Measurements from ENCODE around the gene SHANK3.

Gene SHANK3

DNA sequence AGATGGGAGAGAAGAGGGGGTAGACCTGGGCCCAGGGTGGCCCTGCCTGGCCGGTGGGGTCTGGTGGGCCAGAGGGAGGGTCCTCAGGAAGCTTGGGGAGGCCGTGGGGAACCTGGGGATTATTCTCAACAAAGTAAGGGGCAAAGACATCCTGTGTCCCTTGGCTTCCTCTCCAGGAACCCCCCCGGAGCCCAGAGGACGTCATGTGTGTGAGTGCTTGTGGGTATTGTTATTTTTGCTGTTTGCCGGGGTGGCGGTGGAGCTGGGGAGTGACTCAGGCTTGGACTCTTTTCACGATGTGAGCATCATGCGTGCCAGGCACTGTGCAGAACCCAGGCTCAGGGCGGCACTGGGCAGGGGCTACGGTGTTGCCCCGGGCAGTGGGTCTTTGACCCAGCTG, 982 bp upstream of the SHANK3 start:
- DNase-seq (ENCODE audit: low read depth): no peak
- H3K4me3 ChIP-seq (ENCODE audit: low read depth, low read length): no peak overlapping the region
- TF ChIP-seq, protein P1, sequence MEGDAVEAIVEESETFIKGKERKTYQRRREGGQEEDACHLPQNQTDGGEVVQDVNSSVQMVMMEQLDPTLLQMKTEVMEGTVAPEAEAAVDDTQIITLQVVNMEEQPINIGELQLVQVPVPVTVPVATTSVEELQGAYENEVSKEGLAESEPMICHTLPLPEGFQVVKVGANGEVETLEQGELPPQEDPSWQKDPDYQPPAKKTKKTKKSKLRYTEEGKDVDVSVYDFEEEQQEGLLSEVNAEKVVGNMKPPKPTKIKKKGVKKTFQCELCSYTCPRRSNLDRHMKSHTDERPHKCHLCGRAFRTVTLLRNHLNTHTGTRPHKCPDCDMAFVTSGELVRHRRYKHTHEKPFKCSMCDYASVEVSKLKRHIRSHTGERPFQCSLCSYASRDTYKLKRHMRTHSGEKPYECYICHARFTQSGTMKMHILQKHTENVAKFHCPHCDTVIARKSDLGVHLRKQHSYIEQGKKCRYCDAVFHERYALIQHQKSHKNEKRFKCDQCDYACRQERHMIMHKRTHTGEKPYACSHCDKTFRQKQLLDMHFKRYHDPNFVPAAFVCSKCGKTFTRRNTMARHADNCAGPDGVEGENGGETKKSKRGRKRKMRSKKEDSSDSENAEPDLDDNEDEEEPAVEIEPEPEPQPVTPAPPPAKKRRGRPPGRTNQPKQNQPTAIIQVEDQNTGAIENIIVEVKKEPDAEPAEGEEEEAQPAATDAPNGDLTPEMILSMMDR (IDR thresholded peaks at IDR 0.05; ENCODE audit: control insufficient read depth, extremely low read depth, insufficient read depth): no peak

GRCh38 chr22:50672041-50672440, 582 bp upstream of the SHANK3 start:
- H3K4me3 ChIP-seq (ENCODE audit: low read depth, low read length): no peak overlapping the region
- TF ChIP-seq, protein P1 (IDR thresholded peaks at IDR 0.05; ENCODE audit: control insufficient read depth, extremely low read depth, insufficient read depth): no peak
- DNase-seq (ENCODE audit: low read depth): no peak

DNA sequence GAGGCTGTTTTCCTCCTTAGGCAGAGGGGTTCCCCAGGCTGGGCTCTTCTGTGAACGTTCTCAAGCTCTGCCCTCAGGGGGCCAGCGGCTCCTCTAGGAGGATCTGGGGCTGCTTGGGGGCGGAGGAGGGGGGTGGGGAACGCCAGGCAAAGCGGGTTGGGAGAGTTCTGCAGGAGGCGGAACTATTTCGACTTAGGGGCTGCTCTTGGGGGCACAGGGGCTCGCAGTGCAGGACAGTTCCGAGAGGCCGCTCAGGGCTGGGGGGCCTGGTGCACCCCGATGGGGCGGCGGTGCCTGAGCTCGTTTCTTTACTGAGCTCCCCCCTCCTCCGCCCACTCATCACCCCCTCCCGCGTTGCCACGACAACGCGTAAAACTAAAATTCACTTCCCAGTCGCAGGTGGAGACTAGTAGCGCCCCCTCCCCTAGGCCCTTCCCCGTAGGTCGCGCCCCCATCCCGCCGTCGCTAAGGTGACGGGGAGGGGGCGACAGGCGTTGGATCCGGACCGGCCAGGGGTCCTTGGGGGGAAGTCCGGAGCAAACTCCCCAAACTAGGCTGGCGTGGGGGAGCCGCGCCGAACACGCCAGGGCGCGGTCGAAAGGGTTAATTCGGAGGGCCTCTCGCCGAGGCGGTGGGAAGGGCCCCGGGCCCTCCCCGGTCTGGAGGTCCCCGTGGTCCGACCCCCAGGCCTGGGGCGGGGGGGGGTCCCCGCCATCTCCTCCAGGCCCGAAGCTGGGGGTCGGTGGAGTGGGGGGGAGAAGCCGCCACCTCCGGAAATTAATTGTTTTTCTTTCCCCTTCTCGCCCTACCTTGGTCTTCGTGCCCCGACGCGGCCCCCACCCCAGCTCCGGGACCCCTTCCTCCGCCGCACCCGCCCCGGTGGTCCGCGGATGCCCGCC, 857 bp downstream of the SHANK3 start:
- no peak for DNase-seq (ENCODE audit: low read depth)
- H3K4me3 ChIP-seq (ENCODE audit: low read depth, low read length): no peak overlapping the region
- TF ChIP-seq, protein P1 (IDR thresholded peaks at IDR 0.05; ENCODE audit: control insufficient read depth, extremely low read depth, insufficient read depth): no peak

DNA sequence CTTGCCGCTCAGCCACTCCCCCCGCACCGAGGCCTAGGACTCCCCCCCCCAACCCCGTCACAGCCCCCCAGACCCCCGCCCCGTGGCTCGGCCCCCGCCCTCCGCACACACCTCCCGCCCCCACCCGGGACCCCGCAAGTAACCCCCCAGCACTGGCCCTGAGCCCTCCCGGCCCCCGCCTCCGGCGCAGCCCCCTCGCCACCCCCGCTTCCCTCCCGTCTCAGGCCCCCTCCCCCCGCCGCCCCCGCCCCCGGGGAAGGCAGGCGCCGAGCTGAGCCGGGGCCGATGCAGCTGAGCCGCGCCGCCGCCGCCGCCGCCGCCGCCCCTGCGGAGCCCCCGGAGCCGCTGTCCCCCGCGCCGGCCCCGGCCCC, 1.5 kb downstream of the SHANK3 start:
- no peak overlapping the region for H3K4me3 ChIP-seq (ENCODE audit: low read depth, low read length)
- TF ChIP-seq, protein P1 (IDR thresholded peaks at IDR 0.05; ENCODE audit: control insufficient read depth, extremely low read depth, insufficient read depth): no peak
- DNase-seq (ENCODE audit: low read depth): no peak

- peak overlapping the region; percentile 51 for H3K4me3 ChIP-seq (ENCODE audit: low read depth, low read length)
- TF ChIP-seq, protein P1 (IDR thresholded peaks at IDR 0.05; ENCODE audit: control insufficient read depth, extremely low read depth, insufficient read depth): no peak
These were observed 2.3 kb downstream of the SHANK3 start for GRCh38 chr22:50674606-50675552.

DNA sequence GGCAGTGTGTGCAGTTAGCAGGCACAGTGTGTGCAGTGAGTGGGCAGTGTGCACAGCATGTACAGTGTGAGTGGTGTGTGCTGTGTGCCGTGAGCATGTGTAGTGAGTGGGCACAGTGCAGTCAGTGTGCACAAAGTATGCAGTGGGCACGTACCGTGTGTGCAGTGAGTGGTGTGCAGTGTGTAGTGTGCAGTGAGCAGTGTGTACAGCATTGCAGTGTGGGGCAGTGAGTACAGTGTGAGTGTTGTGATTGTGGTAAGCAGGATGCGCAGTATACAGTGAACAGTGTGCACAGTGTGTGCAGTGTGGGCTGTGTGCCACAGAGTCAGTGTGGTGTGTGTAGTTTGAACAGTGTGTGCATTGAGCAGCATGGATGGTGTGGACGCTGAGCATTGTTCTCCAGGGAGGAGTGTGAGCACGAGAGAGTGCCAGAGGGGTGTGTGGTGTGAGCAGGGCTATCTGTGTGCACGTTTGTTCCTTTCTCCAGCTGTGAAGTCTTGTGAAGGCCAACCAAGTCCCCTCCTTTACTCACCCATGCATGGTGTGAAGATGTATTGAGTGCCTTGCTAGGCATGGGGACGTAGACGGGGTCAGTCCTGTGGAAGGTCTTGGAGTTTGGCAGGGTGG, 3.0 kb downstream of the SHANK3 start:
- peak overlapping the region; percentile 51 for H3K4me3 ChIP-seq (ENCODE audit: low read depth, low read length)
- no peak for DNase-seq (ENCODE audit: low read depth)
- TF ChIP-seq, protein P1 (IDR thresholded peaks at IDR 0.05; ENCODE audit: control insufficient read depth, extremely low read depth, insufficient read depth): no peak

More at GRCh38 chr22:50674606-50675552, 2.3 kb downstream of the SHANK3 start:
- DNase-seq (ENCODE audit: low read depth): peak; percentile 19

Measured in LNCaP clone FGC (cell line).